HepG2 (cell line): ENCODE measurements around the gene RCBTB1. TPM values are rescaled to one million over a fixed set of nuclear protein-coding genes. Genes with fewer than 3 reads are reported as not detected.

ENCODE experiments used
- ASH2L ChIP-seq: fragments of 300-600, 200-600 bp; sonication (generic); IDR thresholded peaks from 2 replicates; pipeline ENCODE4 v1.7.0; 2017; ENCODE audit warnings: low read depth, mild to moderate bottlenecking, moderate library complexity, mixed read lengths, low read length; ENCODE audit not compliant: insufficient read length
- BCL6 ChIP-seq: IDR thresholded peaks from 2 replicates; pipeline ENCODE4 v1.6.1; 2016; ENCODE audit warnings: missing genetic modification reagents, missing compliant biosample characterization
- CHCHD3 ChIP-seq: sonication (generic); formaldehyde crosslinking; IDR thresholded peaks from 2 replicates; pipeline ENCODE4 v1.8.0; 2022; ENCODE audit warnings: mild to moderate bottlenecking, missing genetic modification reagents, moderate library complexity
- ESRRA ChIP-seq: sonication (generic); formaldehyde crosslinking; IDR thresholded peaks from 2 replicates; pipeline ENCODE4 v1.5.1; 2020; ENCODE audit warnings: mild to moderate bottlenecking, low read depth, missing genetic modification reagents
- FOXO1 ChIP-seq: sonication (generic); formaldehyde crosslinking; IDR thresholded peaks from 2 replicates; pipeline ENCODE4 v1.4.0; 2020; ENCODE audit warnings: missing genetic modification reagents
- ISL2 ChIP-seq: sonication (generic); formaldehyde crosslinking; IDR thresholded peaks from 2 replicates; pipeline ENCODE4 v1.5.0; 2020; ENCODE audit warnings: missing genetic modification reagents
- KAT8 ChIP-seq: IDR thresholded peaks from 2 replicates; pipeline ENCODE4 v1.6.1; 2016; ENCODE audit warnings: missing genetic modification reagents, missing compliant biosample characterization
- KDM5B ChIP-seq: sonication (generic); formaldehyde crosslinking; IDR thresholded peaks from 2 replicates; pipeline ENCODE4 v1.4.0; 2020; ENCODE audit warnings: missing genetic modification reagents, mild to moderate bottlenecking, borderline replicate concordance
- MTA1 ChIP-seq: sonication (generic); formaldehyde crosslinking; IDR thresholded peaks from 2 replicates; pipeline ENCODE4 v1.4.0; 2020; ENCODE audit warnings: missing genetic modification reagents, mild to moderate bottlenecking, borderline replicate concordance
- NRL ChIP-seq: sonication (generic); formaldehyde crosslinking; IDR thresholded peaks from 2 replicates; pipeline ENCODE4 v1.5.0; 2020; ENCODE audit warnings: missing genetic modification reagents, mild to moderate bottlenecking, moderate library complexity, borderline replicate concordance
- PHF21A ChIP-seq: sonication (generic); formaldehyde crosslinking; IDR thresholded peaks from 2 replicates; pipeline ENCODE4 v1.5.0; 2020; ENCODE audit warnings: mild to moderate bottlenecking, missing genetic modification reagents
- PHF8 ChIP-seq: sonication (generic); formaldehyde crosslinking; IDR thresholded peaks from 2 replicates; pipeline ENCODE4 v1.5.0; 2020; ENCODE audit warnings: missing genetic modification reagents
- PTBP1 ChIP-seq: fragments of 200-400 bp; formaldehyde crosslinking; IDR thresholded peaks from 2 replicates; pipeline ENCODE4 v1.6.1; 2018; ENCODE audit warnings: low read length, low read depth; ENCODE audit not compliant: poor library complexity, severe bottlenecking
- REPIN1 ChIP-seq: sonication (generic); formaldehyde crosslinking; IDR thresholded peaks from 2 replicates; pipeline ENCODE4 v1.8.0; 2022; ENCODE audit warnings: missing genetic modification reagents, low read depth, mild to moderate bottlenecking, borderline replicate concordance
- SKIL ChIP-seq: sonication (generic); formaldehyde crosslinking; IDR thresholded peaks from 2 replicates; pipeline ENCODE4 v1.8.0; 2022; ENCODE audit warnings: missing genetic modification reagents, mild to moderate bottlenecking, moderate library complexity, borderline replicate concordance
- SRF ChIP-seq: IDR thresholded peaks from 2 replicates; pipeline ENCODE4 v1.6.1; 2011; ENCODE audit warnings: mild to moderate bottlenecking, low read depth, low read length, moderate library complexity
- ZFP91 ChIP-seq: sonication (generic); formaldehyde crosslinking; IDR thresholded peaks from 2 replicates; pipeline ENCODE4 v1.9.0; 2022; ENCODE audit warnings: missing genetic modification reagents, mild to moderate bottlenecking, borderline replicate concordance
- ZNF333 ChIP-seq: sonication (generic); formaldehyde crosslinking; IDR thresholded peaks from 2 replicates; pipeline ENCODE4 v1.4.0; 2020; ENCODE audit warnings: mild to moderate bottlenecking, missing genetic modification reagents, borderline replicate concordance
- ZNF563 ChIP-seq: sonication (generic); formaldehyde crosslinking; IDR thresholded peaks from 2 replicates; pipeline ENCODE4 v1.8.0; 2022; ENCODE audit warnings: mild to moderate bottlenecking, moderate library complexity, missing genetic modification reagents
- ZNF580 ChIP-seq: IDR thresholded peaks from 2 replicates; pipeline ENCODE4 v1.6.1; 2016; ENCODE audit warnings: low read depth, borderline replicate concordance
- ZNF747 ChIP-seq: sonication (generic); formaldehyde crosslinking; IDR thresholded peaks from 2 replicates; pipeline ENCODE4 v1.8.1; 2023; ENCODE audit warnings: missing genetic modification reagents, mild to moderate bottlenecking, borderline replicate concordance
- ZUFSP ChIP-seq: sonication (generic); formaldehyde crosslinking; IDR thresholded peaks from 2 replicates; pipeline ENCODE4 v1.9.0; 2021; ENCODE audit warnings: missing genetic modification reagents, mild to moderate bottlenecking, borderline replicate concordance
- polyA plus RNA-seq, 8 experiments: library from polyadenylated mRNA; depleted of rRNA in 3 of 8; stranded (reverse) in 7 of 8; unstranded in 1 of 8; fragments of >200 nt; fragmentation: Illumina TruSeq in 4 of 8; extraction: Trizol in 4 of 8; gene quantifications; 2 replicates each; pipeline versions ENCODE4 v1.2.1 to v1.2.3, GENCODE V29; 2011 to 2016; ENCODE audit warnings: low read depth in 4 of 8, missing spikeins in 1 of 8, mixed read lengths in 1 of 8; ENCODE audit not compliant: insufficient read depth in 1 of 8
- total RNA-seq, 5 experiments: library from RNA; depleted of rRNA; stranded (reverse); fragments of >200 nt; fragmentation: Illumina TruSeq; extraction: Trizol; gene quantifications; 2 replicates each; pipeline ENCODE4 v1.2.3, GENCODE V29; 2016; ENCODE audit warnings: low read depth in 1 of 5

Gene RCBTB1
- total and polyA plus RNA-seq, 2 of the 13 experiments (the other 11 are each of a cell fraction or from before 2014, with no cell fraction given) = 13.4 to 21.6 TPM

- TF ChIP-seq KAT8 (CRISPR knock-in tag) = peak; percentile 45; the same call in 1 of the 2 replicates
- TF ChIP-seq ZNF333 (CRISPR knock-in tag) = 0 out of 2 replicates have a peak, but pooled peaks have one; percentile 49
- TF ChIP-seq REPIN1 = no peak; the same call in 1 of the 2 replicates
- TF ChIP-seq ZFP91 = peak; percentile 18
- TF ChIP-seq ZNF580 (CRISPR knock-in tag) = no peak
- TF ChIP-seq ISL2 = peak; percentile 38; the same call in 1 of the 2 replicates
- TF ChIP-seq MTA1 (CRISPR knock-in tag) = peak; percentile 65; the same call in 1 of the 2 replicates
- no peak for TF ChIP-seq ZNF563
- TF ChIP-seq SRF = no peak
- TF ChIP-seq FOXO1 = peak; percentile 10; the same call in 1 of the 2 replicates
- peak; percentile 44; the same call in 1 of the 2 replicates for TF ChIP-seq NRL (CRISPR knock-in tag)
- TF ChIP-seq ASH2L = no peak
- TF ChIP-seq ZUFSP (CRISPR knock-in tag) = no peak
- TF ChIP-seq BCL6 (CRISPR knock-in tag) = peak; percentile 33; the same call in 1 of the 2 replicates
- peak; percentile 39 for TF ChIP-seq PTBP1
- TF ChIP-seq SKIL = peak; percentile 65; the same call in 1 of the 2 replicates
- 0 out of 2 replicates have a peak, but pooled peaks have one; percentile 22 for TF ChIP-seq ESRRA
- peak; percentile 51 for TF ChIP-seq PHF21A (CRISPR knock-in tag)
- 0 out of 2 replicates have a peak, but pooled peaks have one; percentile 37 for TF ChIP-seq CHCHD3
- peak; percentile 76 for TF ChIP-seq ZNF747
- peak; percentile 62 for TF ChIP-seq PHF8 (CRISPR knock-in tag)
- TF ChIP-seq KDM5B (CRISPR knock-in tag) = peak; percentile 4; the same call in 1 of the 2 replicates
Observed at GRCh38 chr13:49495783-49496762, 89.3 kb downstream of the RCBTB1 start, which contains the start of gene PHF11 (continued).
